ENCODE measurements around the gene DNAJC18.

- TF ChIP-seq, protein P1, sequence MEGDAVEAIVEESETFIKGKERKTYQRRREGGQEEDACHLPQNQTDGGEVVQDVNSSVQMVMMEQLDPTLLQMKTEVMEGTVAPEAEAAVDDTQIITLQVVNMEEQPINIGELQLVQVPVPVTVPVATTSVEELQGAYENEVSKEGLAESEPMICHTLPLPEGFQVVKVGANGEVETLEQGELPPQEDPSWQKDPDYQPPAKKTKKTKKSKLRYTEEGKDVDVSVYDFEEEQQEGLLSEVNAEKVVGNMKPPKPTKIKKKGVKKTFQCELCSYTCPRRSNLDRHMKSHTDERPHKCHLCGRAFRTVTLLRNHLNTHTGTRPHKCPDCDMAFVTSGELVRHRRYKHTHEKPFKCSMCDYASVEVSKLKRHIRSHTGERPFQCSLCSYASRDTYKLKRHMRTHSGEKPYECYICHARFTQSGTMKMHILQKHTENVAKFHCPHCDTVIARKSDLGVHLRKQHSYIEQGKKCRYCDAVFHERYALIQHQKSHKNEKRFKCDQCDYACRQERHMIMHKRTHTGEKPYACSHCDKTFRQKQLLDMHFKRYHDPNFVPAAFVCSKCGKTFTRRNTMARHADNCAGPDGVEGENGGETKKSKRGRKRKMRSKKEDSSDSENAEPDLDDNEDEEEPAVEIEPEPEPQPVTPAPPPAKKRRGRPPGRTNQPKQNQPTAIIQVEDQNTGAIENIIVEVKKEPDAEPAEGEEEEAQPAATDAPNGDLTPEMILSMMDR (IDR thresholded peaks at IDR 0.05), result no peak
- no peak for TF ChIP-seq POLR2A (IDR thresholded peaks at IDR 0.05)
Observed at GRCh38 chr5:139382807-139383206, 56.5 kb downstream of the DNAJC18 start.
